Tibial nerve (tissue), 4 donors: ENCODE measurements around the gene RABEPK. TPM values are rescaled to one million over a fixed set of nuclear protein-coding genes. Genes with fewer than 3 reads are reported as not detected.
"Not testable (repeated sequence)": the region's sequence is repeated elsewhere in the genome, so short reads cannot be mapped to it uniquely, and the experiment has no call there.

Experiments used
- DNase-seq, 2 donors: peaks; one replicate each; pipeline ENCODE4 v3.0.0-alpha.2; 2019; ENCODE audit warnings: low spot score in 2 of 2
- H3K27ac ChIP-seq, 4 donors: fragments of 200-600 bp; sonication (generic) in 3 of 4; one replicate each; pipeline ENCODE4 v1.5.1; 2017 to 2019; ENCODE audit warnings: mild to moderate bottlenecking in 1 of 4
- H3K27me3 ChIP-seq, 2 donors: fragments of 200-600 bp; sonication (generic) in 1 of 2; one replicate each; pipeline versions ENCODE4 v1.5.1 to v1.6.0; 2017 to 2019
- H3K36me3 ChIP-seq, 3 donors: fragments of 200-600 bp; sonication (generic); one replicate each; pipeline ENCODE4 v1.5.1; 2018 to 2019
- H3K4me1 ChIP-seq, 4 donors: fragments of 200-600 bp; sonication (generic) in 3 of 4; one replicate each; pipeline ENCODE4 v1.5.1; 2017 to 2019
- H3K4me3 ChIP-seq, 4 donors: fragments of 200-600 bp; sonication (generic) in 3 of 4; one replicate each; pipeline ENCODE4 v1.5.1; 2017 to 2019; ENCODE audit warnings: mild to moderate bottlenecking in 1 of 4, moderate library complexity in 1 of 4
- H3K9me3 ChIP-seq, 4 donors: fragments of 200-600 bp; sonication (generic) in 3 of 4; one replicate each; pipeline ENCODE4 v1.5.1; 2017 to 2019
- CTCF ChIP-seq, 5 experiments: fragments of 200-600 bp in 3 of 5; fragments of 450-650 bp in 2 of 5; sonication (generic) in 3 of 5; IDR thresholded peaks; one replicate each; pipeline ENCODE4 v1.5.1; 2016 to 2019; ENCODE audit warnings: antibody characterized with exemption in 5 of 5, mild to moderate bottlenecking in 3 of 5, moderate library complexity in 2 of 5
- EP300 ChIP-seq, 2 donors: sonication (generic); formaldehyde crosslinking; IDR thresholded peaks; one replicate each; pipeline ENCODE4 v1.6.1; 2017; ENCODE audit warnings: antibody characterized with exemption in 2 of 2, mild to moderate bottlenecking in 1 of 2
- POLR2A ChIP-seq, 2 donors: fragments of 450-650 bp; IDR thresholded peaks; one replicate each; pipeline ENCODE4 v1.6.1; 2017; ENCODE audit warnings: antibody characterized with exemption in 2 of 2, mild to moderate bottlenecking in 2 of 2, moderate library complexity in 2 of 2
- WGBS, 2 donors: methylation state at CpG; one replicate each; pipeline ENCODE4 v1.1.5; 2018; 5-methylcytosine and 5-hydroxymethylcytosine counted together
- total RNA-seq, 4 donors: library from RNA; depleted of rRNA; stranded (reverse); fragments of >200 nt; gene quantifications; one replicate each; pipeline ENCODE4 v1.1.0, GENCODE V29; 2016

RABEPK gene
- total RNA-seq, 4 donors from 2014 or later = 10.7 to 25.5 (median 17.2) TPM

DNA sequence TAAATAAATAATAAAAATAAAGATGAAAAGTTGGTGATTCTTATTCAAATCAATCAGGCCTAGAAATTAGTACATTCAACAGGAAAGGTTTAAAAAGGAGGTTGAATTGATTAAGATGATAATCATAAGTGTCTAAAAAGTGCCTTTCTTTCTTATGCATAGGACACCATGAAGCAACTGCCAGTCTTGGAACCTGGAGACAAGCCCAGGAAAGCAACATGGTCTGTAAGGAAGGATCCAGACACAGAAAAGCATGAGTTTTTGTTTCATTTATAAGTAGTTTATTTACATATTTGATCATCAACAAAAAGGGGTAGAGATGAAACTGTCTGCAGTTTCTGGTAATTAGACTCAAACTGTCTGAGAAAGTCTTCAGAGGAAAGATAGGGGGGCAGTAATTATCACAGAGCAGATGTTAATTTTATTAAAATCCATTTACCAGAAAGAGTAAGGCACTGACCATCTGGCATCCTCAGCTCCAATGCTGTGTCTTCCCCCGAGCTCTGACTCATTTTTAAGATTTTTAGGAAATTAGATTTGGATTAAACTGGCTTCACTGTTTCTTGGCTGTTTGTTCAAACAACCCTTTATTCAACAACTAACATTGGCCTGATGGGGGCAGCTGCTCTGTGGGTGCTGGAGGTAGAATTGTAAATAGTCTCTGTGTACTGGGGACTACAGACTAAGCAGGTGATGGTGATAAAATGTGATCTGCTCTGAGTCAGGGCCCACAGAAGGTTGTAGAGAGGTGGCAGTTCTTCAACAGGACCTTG lies 2.7 kb downstream of the RABEPK start:
- Histone ChIP-seq H3K36me3 (peaks cover 0 to 53% (median 0%) of the 10 kb centered on the region in 3 donors), H3K4me3 (no peak overlapping the region), H3K9me3 (no peaks in the 10 kb centered on the region), H3K4me1 (peaks cover 0 to 9% (median 0%) of the 10 kb centered on the region in 4 donors), H3K27ac (no peak overlapping the region), H3K27me3 (no peaks in the 10 kb centered on the region)
- 70 to 76% methylated on average over 1 of the region's 1 CpG for WGBS, 2 donors
- DNase-seq = no peak
- TF ChIP-seq CTCF (IDR thresholded peaks at IDR 0.05) = no peak
- TF ChIP-seq POLR2A (IDR thresholded peaks at IDR 0.05) = no peak
- TF ChIP-seq EP300 (IDR thresholded peaks at IDR 0.05) = no peak

GRCh38 chr9:125204477-125204876 lies 4.1 kb downstream of the RABEPK start:
- Histone ChIP-seq H3K4me3 (no peak overlapping the region), H3K36me3 (peaks cover 0 to 67% (median 0%) of the 10 kb centered on the region in 3 donors), H3K9me3 (no peaks in the 10 kb centered on the region), H3K4me1 (peaks cover 0 to 9% (median 0%) of the 10 kb centered on the region in 4 donors), H3K27ac (no peak overlapping the region), H3K27me3 (no peaks in the 10 kb centered on the region)
- 70 to 85% methylated on average over 3 of the region's 3 CpGs for WGBS, 2 donors
- TF ChIP-seq EP300 (IDR thresholded peaks at IDR 0.05) (no peak), CTCF (IDR thresholded peaks at IDR 0.05) (no peak), POLR2A (IDR thresholded peaks at IDR 0.05) (no peak)
- no peak for DNase-seq

- Histone ChIP-seq H3K27ac (no peak overlapping the region), H3K36me3 (peaks cover 0 to 81% (median 0%) of the 10 kb centered on the region in 3 donors), H3K4me1 (no peaks in the 10 kb centered on the region), H3K4me3 (no peak overlapping the region), H3K9me3 (no peaks in the 10 kb centered on the region), H3K27me3 (no peaks in the 10 kb centered on the region)
- WGBS, 2 donors = 86 to 89% methylated on average over 5 of the region's 5 CpGs
- no peak for DNase-seq
- TF ChIP-seq CTCF (IDR thresholded peaks at IDR 0.05) = no peak
- TF ChIP-seq EP300 (IDR thresholded peaks at IDR 0.05) = no peak
- TF ChIP-seq POLR2A (IDR thresholded peaks at IDR 0.05) = no peak
These were observed 13.8 kb downstream of the RABEPK start for GRCh38 chr9:125214186-125214585.

GRCh38 chr9:125218621-125219020 lies 18.3 kb downstream of the RABEPK start:
- H3K4me3 ChIP-seq = no peak overlapping the region
- no peak for DNase-seq
- no peak overlapping the region for H3K27ac ChIP-seq
- H3K36me3 ChIP-seq = peaks cover 0 to 78% (median 0%) of the 10 kb centered on the region in 3 donors
- 90 to 93% methylated on average over 3 of the region's 3 CpGs for WGBS, 2 donors
- TF ChIP-seq POLR2A (IDR thresholded peaks at IDR 0.05) (no peak), CTCF (IDR thresholded peaks at IDR 0.05) (no peak), EP300 (IDR thresholded peaks at IDR 0.05) (no peak)
- no peaks in the 10 kb centered on the region for H3K27me3 ChIP-seq
- no peaks in the 10 kb centered on the region for H3K9me3 ChIP-seq
- H3K4me1 ChIP-seq = no peaks in the 10 kb centered on the region

DNA sequence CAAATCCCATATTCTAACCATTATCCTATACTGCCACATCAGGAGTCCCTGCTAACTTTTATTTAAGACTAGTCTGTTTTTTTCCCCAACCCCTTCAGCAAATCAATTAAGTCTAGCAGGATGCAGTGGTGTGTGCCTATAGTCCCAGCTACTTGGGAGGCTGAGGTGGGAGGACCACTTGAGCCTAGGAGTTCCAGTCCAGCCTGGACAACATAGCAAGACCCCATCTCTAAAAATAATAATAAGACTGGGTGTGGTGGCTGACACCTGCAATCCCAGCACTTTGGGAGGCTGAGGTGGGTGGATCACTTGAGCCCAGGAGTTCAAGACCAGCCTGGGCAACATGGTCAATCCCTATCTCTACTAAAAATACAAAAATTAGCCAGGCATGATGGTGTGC lies 24.5 kb downstream of the RABEPK start:
- H3K27ac ChIP-seq, H3K27me3 ChIP-seq, H3K4me1 ChIP-seq, DNase-seq, H3K4me3 ChIP-seq, H3K9me3 ChIP-seq: not testable (repeated sequence)
- peaks cover 0 to 91% (median 0%) of the 10 kb centered on the region in 3 donors for H3K36me3 ChIP-seq
